ENCODE results near the gene MGAT4C.

MGAT4C gene

GRCh38 chr12:85979641-85980040 lies 276.6 kb downstream of the MGAT4C start:
- no peak for ATAC-seq
- TF ChIP-seq POU6F1 (CRISPR knock-in tag; IDR thresholded peaks at IDR 0.05; ENCODE audit: borderline replicate concordance, low read depth) (no peak), CSDC2 (CRISPR knock-in tag; IDR thresholded peaks at IDR 0.05) (no peak), TOX (CRISPR knock-in tag; IDR thresholded peaks at IDR 0.05; ENCODE audit: borderline replicate concordance) (no peak), TCF4 (CRISPR knock-in tag; IDR thresholded peaks at IDR 0.05; ENCODE audit: borderline replicate concordance) (no peak), ESRRG (CRISPR knock-in tag; IDR thresholded peaks at IDR 0.05) (no peak)

- no peak for ATAC-seq
These were observed 280.5 kb downstream of the MGAT4C start for GRCh38 chr12:85975716-85976115.

GRCh38 chr12:85971800-85972199 lies 284.4 kb downstream of the MGAT4C start:
- TF ChIP-seq CSDC2 (CRISPR knock-in tag; IDR thresholded peaks at IDR 0.05) = no peak
- no peak for TF ChIP-seq PATZ1 (CRISPR knock-in tag; IDR thresholded peaks at IDR 0.05; ENCODE audit: borderline replicate concordance)
- TF ChIP-seq CSRNP3 (CRISPR knock-in tag; IDR thresholded peaks at IDR 0.05) = no peak
- TF ChIP-seq BACH2 (CRISPR knock-in tag; IDR thresholded peaks at IDR 0.05; ENCODE audit: borderline replicate concordance) = no peak
- no peak for TF ChIP-seq TSHZ2 (CRISPR knock-in tag; IDR thresholded peaks at IDR 0.05)
- TF ChIP-seq RARB (CRISPR knock-in tag; IDR thresholded peaks at IDR 0.05) = no peak
- TF ChIP-seq ZFP3 (CRISPR knock-in tag; IDR thresholded peaks at IDR 0.05) = no peak
- no peak for TF ChIP-seq CREB5 (CRISPR knock-in tag; IDR thresholded peaks at IDR 0.05; ENCODE audit: low read depth)
- no peak for TF ChIP-seq OSR1 (CRISPR knock-in tag; IDR thresholded peaks at IDR 0.05)
- no peak for TF ChIP-seq GLIS3 (CRISPR knock-in tag; IDR thresholded peaks at IDR 0.05)
- TF ChIP-seq ARNTL (CRISPR knock-in tag; IDR thresholded peaks at IDR 0.05; ENCODE audit: borderline replicate concordance, low read depth) = no peak
- TF ChIP-seq ZFP30 (CRISPR knock-in tag; IDR thresholded peaks at IDR 0.05) = no peak
- no peak for TF ChIP-seq ZC3H10 (CRISPR knock-in tag; IDR thresholded peaks at IDR 0.05)
- TF ChIP-seq ZNF70 (CRISPR knock-in tag; IDR thresholded peaks at IDR 0.05) = no peak
- no peak for TF ChIP-seq SNAI2 (CRISPR knock-in tag; IDR thresholded peaks at IDR 0.05)
- no peak for TF ChIP-seq ISL1 (CRISPR knock-in tag; IDR thresholded peaks at IDR 0.05)
- no peak for ATAC-seq

More at GRCh38 chr12:85975716-85976115, 280.5 kb downstream of the MGAT4C start:
- no peak for TF ChIP-seq RARB (CRISPR knock-in tag; IDR thresholded peaks at IDR 0.05)
- no peak for TF ChIP-seq PPARA (CRISPR knock-in tag; IDR thresholded peaks at IDR 0.05; ENCODE audit: borderline replicate concordance)
- TF ChIP-seq ZFP30 (CRISPR knock-in tag; IDR thresholded peaks at IDR 0.05) = no peak
- no peak for TF ChIP-seq OSR1 (CRISPR knock-in tag; IDR thresholded peaks at IDR 0.05)
- TF ChIP-seq TOX (CRISPR knock-in tag; IDR thresholded peaks at IDR 0.05; ENCODE audit: borderline replicate concordance) = no peak
- TF ChIP-seq TSHZ2 (CRISPR knock-in tag; IDR thresholded peaks at IDR 0.05) = no peak
- TF ChIP-seq ZNF565 (CRISPR knock-in tag; conservative IDR thresholded peaks at IDR 0.05; ENCODE audit: low read depth) = no peak
